HG02763 (cell line): ENCODE measurements around the gene PCID2.
A peak's percentile ranks its signal among the peaks of the same experiment; 100 is the strongest.

Source experiments
- ATAC-seq: cut with Tn5 transposase; IDR thresholded peaks from one replicate; pipeline ENCODE4 v1.9.1; 2021; ENCODE audit warnings: mild to moderate bottlenecking, moderate library complexity; ENCODE audit not compliant: unreplicated experiment

The PCID2 gene

DNA sequence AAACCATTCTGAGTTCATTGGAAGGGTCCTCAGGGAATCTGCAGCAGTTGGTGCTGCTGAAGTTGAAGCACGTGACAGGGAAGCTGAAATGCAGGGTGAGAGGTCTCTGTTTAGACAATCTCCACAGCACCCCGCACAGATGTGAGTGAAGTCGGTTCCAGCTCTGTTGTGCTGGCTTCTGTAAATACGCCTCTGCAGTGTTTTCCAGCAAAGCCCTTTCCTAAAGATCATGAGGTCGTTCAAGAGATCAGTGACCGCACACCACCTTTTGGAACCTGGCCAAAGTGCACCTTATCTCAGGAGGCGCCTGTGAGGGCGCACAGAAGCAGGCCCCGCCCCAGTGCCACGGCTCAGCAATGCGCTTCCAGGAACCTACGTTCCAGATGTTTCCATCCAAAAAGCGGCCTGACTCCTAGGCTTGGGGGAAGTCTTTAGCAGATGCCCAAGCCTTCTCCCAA is 11.7 kb upstream of the PCID2 start:
- ATAC-seq = no peak

- ATAC-seq = no peak
These were observed 10.9 kb upstream of the PCID2 start for GRCh38 chr13:113219256-113219940.

GRCh38 chr13:113218586-113218985 is 10.1 kb upstream of the PCID2 start:
- no peak for ATAC-seq

DNA sequence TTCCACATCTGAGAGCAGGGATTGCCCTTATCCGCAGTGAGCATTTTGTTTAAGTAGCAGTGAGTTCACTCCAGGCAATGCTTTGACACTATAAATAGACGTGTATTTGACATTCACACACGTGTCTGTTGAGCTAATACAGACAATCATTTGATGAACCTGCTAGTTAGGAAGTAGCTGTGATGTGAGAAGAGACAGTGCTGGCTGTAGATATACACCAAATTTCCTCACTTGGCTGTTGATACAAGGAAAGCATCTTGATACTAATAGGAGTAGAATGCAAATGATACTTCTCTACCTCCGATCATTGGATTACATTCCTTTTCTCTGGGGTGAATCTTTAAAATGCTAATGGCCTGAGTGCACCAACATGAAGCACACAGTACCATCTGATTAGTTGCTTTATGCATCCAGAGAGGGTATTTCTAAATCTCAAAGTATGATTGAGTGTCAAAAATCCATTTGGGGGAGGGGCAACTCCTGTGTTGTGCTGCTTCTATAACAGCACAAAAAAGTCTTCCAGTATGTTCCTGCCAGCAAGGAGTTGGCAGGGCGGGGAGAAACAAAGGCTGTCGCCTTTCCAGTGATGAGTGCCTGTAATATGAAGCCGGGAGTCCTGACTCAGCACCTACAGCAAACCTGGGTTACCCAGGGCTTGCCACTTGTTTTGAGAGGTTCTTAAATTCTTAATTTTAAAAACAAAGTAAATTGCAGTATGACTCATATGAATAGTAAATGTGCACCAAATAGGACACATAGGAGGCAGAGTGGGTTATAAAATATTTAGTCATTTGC is 8.0 kb upstream of the PCID2 start:
- no peak for ATAC-seq

- ATAC-seq = no peak
These were observed 3.3 kb upstream of the PCID2 start for GRCh38 chr13:113211774-113212173.

DNA sequence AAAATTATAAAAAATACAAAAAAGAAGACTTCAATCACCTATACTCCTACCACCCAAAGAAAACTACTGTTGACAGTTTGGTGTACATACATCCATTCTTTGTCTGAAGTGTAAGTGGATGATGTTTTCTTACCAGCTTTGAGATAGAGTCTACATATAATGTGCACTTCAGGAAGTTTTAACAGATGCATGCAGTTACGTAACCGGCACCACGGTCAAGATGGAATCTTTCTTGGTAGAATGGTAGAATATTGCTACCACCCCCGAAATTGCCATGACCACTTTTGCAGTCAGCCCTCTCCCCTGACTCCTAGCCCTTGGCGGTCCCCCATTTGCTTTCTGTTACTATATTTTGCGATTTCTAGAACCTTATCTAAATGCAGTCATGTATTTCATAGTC is 2.4 kb upstream of the PCID2 start:
- no peak for ATAC-seq

DNA sequence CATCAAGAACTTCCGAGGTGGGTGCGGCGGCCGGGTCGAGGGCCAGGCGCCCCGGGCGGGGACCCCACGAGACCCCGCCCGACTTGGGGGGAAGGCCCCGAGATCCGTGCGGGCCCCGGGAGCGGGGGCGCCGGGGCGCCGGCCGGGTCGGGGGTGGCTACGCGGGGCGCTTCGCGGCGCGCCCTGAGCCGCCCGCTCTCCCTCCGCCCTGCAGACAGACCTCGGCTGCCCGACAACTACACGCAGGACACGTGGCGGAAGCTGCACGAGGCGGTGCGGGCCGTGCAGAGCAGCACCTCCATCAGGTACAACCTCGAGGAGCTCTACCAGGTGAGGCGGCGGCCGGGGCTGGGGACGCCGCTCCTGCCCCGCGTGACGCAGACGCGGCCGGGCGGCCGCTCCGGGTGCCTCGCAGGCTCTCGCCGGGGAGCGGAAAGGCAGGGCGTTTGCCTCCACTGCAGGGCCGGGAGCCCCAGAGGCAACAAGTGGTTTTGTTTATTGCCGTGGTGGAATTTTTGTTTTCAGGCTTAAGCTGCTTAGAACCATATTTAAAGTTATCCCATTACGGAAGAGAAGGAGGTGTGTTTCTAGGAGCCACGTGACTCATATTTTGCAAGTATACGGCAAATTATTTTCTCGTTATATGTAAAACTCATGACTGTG is 1.4 kb upstream of the PCID2 start:
- peak; percentile 34 for ATAC-seq

- peak; percentile 39 for ATAC-seq
These were observed 878 bp upstream of the PCID2 start, which contains the start of gene CUL4A for GRCh38 chr13:113209336-113209758. TSS of gene CUL4A (plus strand) at chr13:113209613. CDS start at chr13:113209628, 15 bp downstream.

DNA sequence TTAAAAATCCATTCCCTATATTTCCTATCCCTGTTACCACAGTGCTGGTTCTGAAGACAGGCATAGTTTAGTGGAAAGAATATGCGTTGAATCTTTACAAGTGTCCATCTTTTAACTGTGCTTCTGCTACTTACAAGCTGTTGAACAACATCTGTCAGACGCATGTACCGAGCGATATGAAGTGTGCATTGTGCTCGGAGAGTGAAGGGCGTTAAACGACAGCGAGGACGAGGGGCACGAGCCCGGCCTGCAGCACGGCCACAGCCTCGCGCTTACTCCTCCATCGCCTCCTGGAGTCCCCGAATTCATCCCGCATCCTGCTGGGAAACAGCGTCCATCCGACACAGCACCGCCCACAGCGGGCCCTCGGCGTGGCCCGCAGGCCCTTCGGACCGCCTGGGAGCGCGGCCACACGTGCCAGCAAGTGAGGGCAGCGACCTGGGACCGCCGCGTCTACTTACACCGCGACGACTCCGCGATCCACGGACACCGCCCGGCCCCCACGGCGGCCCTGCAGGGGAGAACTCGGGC is 514 bp downstream of the PCID2 start:
- ATAC-seq = peak; percentile 9

DNA sequence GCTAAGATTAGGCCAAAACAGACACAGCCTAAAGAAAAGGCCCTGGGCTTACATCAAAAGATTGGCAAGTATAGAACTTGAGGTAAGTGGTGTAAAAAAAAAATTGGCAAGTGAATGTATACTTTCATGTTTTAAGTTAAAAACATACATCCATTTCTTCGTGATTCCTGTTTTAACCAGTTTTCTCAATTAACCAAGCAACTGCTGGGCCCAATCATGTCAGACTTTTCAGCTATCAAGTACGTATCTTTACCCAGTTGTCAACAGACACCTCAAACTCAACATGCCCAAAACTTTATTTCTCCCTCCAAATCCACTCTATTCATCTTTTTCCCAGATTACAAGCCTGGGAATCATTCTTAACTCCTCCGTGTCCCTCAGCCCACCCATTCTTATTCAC is 1.0 kb downstream of the PCID2 start:
- ATAC-seq = no peak

- ATAC-seq = no peak
These were observed 3.0 kb downstream of the PCID2 start for GRCh38 chr13:113205428-113205931.

GRCh38 chr13:113204378-113204734 is 4.1 kb downstream of the PCID2 start:
- no peak for ATAC-seq

DNA sequence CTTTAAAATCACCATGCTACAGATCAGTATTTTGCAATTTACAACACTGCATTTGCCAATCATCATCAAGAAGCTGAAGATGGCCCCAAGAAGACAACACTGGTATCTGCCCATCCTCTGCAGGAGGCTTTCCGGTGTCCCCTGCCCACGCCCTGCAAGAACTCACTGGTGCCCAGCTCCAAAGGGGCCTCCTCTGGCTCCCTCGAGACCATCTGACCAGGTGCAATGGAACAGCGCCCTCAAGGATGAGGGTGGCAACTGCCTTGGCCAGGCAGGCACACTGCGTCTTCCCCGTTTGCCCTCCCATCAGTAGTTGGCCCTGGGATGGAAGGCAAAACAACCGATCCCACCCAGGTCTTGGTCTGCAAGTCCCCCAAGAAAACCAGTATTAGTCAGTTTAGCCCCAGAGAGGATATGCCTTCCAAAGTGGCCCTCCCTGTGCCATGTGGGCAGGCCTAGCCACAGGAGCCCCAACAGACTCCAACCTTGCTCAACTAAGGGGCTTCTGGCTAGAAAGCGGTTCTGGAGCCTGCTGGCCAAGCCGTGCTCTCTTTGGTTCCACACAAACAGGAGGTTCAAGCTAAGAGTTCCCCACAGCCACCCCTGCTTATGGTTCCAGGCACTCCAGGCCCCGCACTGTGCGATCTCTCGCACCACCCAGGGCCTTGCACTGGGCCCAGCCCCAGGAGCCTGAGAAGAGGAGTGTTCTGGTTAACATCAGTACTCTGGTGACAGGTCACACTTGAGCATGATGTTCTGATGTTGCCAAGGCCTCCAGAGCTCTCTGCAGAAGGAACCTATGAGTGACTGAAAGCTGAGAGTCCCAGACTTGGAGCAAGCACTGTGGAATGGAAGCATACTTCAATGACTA is 4.7 kb downstream of the PCID2 start:
- no peak for ATAC-seq

- no peak for ATAC-seq
These were observed 5.6 kb downstream of the PCID2 start for GRCh38 chr13:113202912-113203311.

DNA sequence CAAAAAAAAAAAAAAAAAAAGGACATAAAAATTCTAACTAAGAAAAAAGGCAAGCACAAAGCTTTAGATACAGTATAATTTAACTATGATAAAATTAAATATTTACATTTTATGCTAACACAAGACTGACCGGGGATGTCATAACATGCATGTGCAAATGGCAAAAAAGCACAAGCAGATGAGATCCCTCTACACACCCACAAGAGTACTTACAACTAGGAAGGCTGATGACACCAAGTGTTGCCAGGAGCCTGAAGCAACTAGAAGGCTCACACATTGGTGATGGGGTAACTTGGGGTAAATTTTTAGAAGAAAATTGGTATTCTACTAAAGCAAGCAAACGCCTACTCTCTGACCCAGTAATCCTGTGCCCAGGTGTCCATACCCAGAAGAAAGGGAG is 6.7 kb downstream of the PCID2 start:
- no peak for ATAC-seq

DNA sequence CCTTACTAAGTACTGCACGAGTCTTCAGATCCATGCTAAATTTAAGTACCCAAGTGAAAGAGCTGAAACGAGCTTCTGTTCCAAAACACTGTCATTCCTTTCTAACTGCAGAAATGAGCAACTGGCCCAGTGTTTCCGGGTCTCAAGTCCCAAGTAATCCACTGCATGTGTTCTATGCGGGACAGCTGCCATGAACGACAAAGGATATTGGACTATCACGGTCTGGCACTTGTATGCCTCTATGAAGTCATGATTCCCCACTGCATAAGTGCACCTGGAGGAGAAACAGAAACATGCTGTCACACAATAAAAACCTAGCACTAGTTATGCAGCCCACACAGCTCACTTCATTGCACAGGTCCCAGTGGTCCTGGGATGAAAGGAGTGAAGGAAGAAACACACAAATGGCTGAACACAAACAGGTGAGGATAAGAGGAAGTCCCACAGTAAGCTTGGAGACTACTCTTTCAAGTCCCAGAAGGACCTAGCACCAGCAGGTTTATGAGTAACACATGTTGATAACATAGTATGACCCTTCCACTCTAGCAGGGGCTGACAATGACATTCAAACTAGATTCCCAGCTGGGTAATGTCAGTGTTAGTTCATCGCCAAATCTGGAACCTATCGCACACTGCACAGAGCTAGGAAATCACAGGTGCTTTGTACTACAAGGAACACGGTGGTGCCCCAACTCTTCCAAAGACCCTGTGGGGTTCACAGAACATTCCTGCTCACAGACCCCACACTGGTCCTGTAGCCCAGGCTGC is 11.3 kb downstream of the PCID2 start:
- ATAC-seq = no peak

GRCh38 chr13:113195360-113195759 is 13.1 kb downstream of the PCID2 start:
- ATAC-seq = no peak

DNA sequence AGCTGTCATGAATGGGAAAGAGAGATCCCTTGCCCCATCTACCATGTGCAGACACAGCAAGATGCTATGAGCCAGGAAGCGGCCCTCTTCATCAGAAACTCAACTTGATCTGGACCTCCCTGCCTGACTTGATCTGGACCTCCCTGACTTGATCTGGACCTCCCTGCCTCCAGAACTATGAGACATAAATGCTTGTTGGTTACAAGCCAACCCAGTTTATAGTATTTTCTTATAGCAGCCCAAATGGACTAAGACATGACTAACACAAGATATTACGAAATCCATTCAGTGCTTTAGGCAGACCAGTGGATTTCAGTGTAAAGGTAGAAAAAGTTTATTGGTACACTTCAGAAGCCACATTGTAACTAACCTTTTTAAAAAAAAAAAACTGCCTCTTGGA is 15.6 kb downstream of the PCID2 start:
- ATAC-seq = no peak

GRCh38 chr13:113192279-113192678 is 16.2 kb downstream of the PCID2 start:
- ATAC-seq = no peak

DNA sequence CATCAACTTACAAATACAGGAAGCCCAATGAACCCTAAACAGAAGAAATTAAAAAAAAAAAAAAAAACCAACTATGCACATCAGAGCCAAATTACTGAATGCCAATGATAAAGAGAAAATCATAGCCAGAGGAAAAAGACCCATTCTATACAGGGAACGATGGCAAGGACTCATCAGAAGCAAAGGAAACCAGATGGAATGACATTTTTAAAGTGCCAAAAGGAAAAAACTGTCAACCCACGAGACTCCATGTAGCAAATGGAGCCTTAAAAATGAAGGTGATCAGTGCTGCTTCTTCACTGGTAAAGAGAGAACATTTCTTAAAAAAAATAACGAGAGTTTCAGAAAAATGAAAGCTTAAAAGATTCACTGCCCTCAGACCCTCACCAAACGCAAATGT is 18.3 kb downstream of the PCID2 start:
- no peak for ATAC-seq
